Mammary epithelial cell (primary cell): ENCODE data around the gene SHQ1.
"Not testable (repeated sequence)": the region's sequence is repeated elsewhere in the genome, so short reads cannot be mapped to it uniquely, and the experiment has no call there.

Source experiments
- CTCF ChIP-seq, 2 donors: IDR thresholded peaks in 1 of 2; conservative IDR thresholded peaks in 1 of 2; 2 replicates each; pipeline ENCODE4 v1.5.1; 2011 to 2012; ENCODE audit warnings: inconsistent platforms in 2 of 2, low read length in 2 of 2, mild to moderate bottlenecking in 2 of 2, control low read depth in 1 of 2, low read depth in 1 of 2; ENCODE audit not compliant: insufficient read depth in 1 of 2; ENCODE audit errors: extremely low read depth in 1 of 2
- EZH2 ChIP-seq: IDR thresholded peaks from 2 replicates; pipeline ENCODE4 v1.6.1; 2012; ENCODE audit warnings: low read length, inconsistent platforms, borderline replicate concordance

GRCh38 chr3:72788232-72788631 is 60.0 kb downstream of the SHQ1 start:
- TF ChIP-seq CTCF (conservative IDR thresholded peaks at IDR 0.05 in 1 of 2, IDR thresholded peaks at IDR 0.05 in 1 of 2; ENCODE audit: extremely low read depth in 1 of 2, insufficient read depth in 1 of 2, low read depth in 1 of 2, low read length in 2 of 2); EZH2: not testable (repeated sequence)
